HG02840 (cell line): ENCODE data around the gene FBXO40.

Experiments used
- ATAC-seq: cut with Tn5 transposase; IDR thresholded peaks from one replicate; pipeline ENCODE4 v1.9.1; 2021; ENCODE audit warnings: mild to moderate bottlenecking, moderate library complexity, moderate number of reproducible peaks; ENCODE audit not compliant: unreplicated experiment, low FRiP score

The FBXO40 gene

GRCh38 chr3:121660356-121661171 is 67.4 kb downstream of the FBXO40 start, which contains the start of gene HCLS1:
TSS of gene HCLS1 (minus strand) at chr3:121660903. CDS start at chr3:121658347, 2,556 bp downstream.
- peak; percentile 81 for ATAC-seq

DNA sequence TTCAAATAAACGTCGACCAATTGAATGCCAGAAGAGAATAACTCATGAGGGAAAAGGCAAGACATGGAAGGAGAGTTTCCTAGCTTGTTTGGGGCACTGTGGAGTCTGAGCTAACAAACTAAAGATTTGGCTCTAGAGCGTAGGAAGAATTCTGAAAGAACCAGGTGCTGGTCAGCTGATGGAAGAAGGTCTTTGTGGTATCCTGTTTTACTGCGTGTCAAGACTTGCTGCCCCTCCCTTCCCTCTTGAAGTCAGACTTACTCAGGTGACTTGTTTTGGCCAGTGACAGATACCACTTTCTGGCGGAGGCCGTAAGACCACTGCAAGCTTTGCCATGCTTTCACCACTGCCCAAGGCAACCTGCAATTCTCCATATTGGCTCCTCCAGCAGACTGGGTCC is 68.2 kb downstream of the FBXO40 start:
- ATAC-seq = no peak

DNA sequence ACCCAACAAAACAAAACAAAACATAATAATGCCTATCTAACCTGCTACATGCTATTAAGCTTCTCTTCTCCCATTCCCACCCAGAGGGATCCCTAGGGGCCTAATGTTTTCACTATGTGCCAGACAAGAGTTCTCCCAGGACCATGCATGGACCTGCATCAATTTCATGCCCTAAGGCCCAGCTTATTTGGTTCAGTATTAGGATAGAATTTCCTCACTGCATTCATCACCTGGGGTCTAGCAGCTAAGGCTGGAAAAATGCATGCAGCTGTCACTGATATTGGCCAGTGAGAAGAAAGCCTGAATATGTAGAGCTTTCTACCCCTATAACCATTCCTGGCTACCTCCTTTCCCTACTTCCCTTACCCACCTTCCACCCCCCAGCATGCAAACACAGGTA is 69.6 kb downstream of the FBXO40 start:
- ATAC-seq = no peak

- no peak for ATAC-seq
Observed at GRCh38 chr3:121663171-121663847, 70.1 kb downstream of the FBXO40 start.

DNA sequence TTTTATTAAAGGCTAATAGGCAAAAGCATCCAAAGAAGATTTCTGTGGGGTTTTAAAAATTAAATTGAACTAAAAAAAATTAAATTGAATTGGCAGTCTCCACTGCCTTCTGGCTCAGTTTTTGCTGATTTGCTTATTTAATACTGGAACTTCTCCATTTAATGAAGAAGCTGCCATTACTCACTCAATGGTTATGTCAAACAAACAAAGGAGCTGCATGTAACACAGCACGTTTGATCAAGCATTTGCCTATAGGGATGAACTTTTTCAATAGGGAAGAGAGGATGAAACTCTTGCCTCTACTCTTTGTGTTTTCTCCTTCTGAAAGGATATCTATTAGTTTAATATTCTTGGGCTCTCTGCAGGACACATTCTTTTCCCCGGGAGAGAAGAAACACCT is 72.3 kb downstream of the FBXO40 start:
- no peak for ATAC-seq

DNA sequence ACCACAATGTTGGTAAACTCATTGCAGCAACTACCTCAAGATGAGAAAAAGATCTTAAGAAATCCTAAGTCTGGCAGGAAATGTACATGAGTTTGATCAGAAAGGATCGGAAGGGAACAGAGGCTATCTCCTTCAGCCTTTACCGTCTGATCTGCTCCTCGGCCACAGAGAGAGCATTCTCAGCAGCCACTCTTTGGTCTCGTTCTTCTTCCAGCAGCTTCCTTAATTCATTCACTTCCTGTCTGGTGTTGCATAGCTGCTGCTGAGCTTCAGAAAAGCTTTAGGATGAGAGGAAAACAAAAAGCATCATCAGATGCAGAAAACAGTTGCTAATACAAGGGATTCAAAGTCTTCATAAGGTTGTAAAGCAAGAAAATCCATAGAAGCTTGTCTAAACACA is 74.2 kb downstream of the FBXO40 start:
- no peak for ATAC-seq

DNA sequence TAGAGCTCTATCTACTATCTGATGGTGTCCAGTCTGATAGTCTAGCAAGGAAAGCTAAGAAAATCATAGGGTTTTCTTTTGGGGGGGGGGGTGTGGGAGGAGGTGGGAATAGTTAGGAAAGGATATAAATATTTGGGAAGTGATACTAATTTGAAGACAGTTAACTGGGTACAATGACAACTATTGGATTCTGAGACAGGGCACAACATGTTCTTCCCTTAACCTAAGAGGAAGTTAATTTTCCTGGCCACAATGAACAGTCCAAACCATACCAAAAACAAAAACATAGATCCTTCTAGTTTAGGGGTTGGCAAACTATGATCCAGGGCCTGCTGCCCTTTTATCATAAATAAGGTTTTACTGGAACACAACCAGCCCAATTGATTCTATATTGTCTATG is 77.5 kb downstream of the FBXO40 start:
- no peak for ATAC-seq

GRCh38 chr3:121677141-121677540 is 84.0 kb downstream of the FBXO40 start:
- no peak for ATAC-seq
